Uterus (tissue), 4 donors: ENCODE data around the gene PRR13. TPM values are rescaled to one million over a fixed set of nuclear protein-coding genes. Genes with fewer than 3 reads are reported as not detected.
A peak's percentile ranks its signal among the peaks of the same experiment; 100 is the strongest.

Source experiments
- DNase-seq, 2 donors: peaks; one replicate each; pipeline ENCODE4 v3.0.0-alpha.2; 2019 to 2020
- H3K27ac ChIP-seq, 2 donors: fragments of 200-600 bp; sonication (generic); 1 replicate in 1 of 2; 2 replicates in 1 of 2; pipeline ENCODE4 v1.5.1; 2016 to 2018
- H3K27me3 ChIP-seq, 2 donors: fragments of 200-600 bp; sonication (generic); one replicate each; pipeline ENCODE4 v1.5.1; 2018 to 2019; ENCODE audit warnings: control low read depth in 1 of 2
- H3K36me3 ChIP-seq, 2 donors: fragments of 200-600 bp; sonication (generic); one replicate each; pipeline ENCODE4 v1.5.1; 2019; ENCODE audit warnings: control low read depth in 1 of 2
- H3K4me1 ChIP-seq, 2 donors: fragments of 200-600 bp; sonication (generic); one replicate each; pipeline ENCODE4 v1.5.1; 2018 to 2019; ENCODE audit warnings: control low read depth in 1 of 2
- H3K4me3 ChIP-seq, 2 donors: fragments of 200-600 bp; sonication (generic); 1 replicate in 1 of 2; 2 replicates in 1 of 2; pipeline ENCODE4 v1.5.1; 2018 to 2019; ENCODE audit warnings: mild to moderate bottlenecking in 1 of 2
- H3K9me3 ChIP-seq, 2 donors: fragments of 200-600 bp; sonication (generic); one replicate each; pipeline ENCODE4 v1.5.1; 2019; ENCODE audit warnings: control low read depth in 1 of 2
- CTCF ChIP-seq, 4 experiments: fragments of 200-600 bp in 2 of 4; fragments of 450-650 bp in 2 of 4; sonication (generic) in 2 of 4; IDR thresholded peaks; one replicate each; pipeline ENCODE4 v1.5.1; 2016 to 2019; ENCODE audit warnings: antibody characterized with exemption in 4 of 4, mild to moderate bottlenecking in 2 of 4, moderate library complexity in 1 of 4
- POLR2A ChIP-seq, 2 donors: fragments of 450-650 bp; IDR thresholded peaks; one replicate each; pipeline ENCODE4 v1.6.1; 2016; ENCODE audit warnings: antibody characterized with exemption in 2 of 2, mild to moderate bottlenecking in 1 of 2, moderate library complexity in 1 of 2
- intact Hi-C: fragments of 100-400 bp; cut with DNase I; formaldehyde crosslinking; loops from one replicate; pipeline ENCODE4 v1.15.1; 2023; ENCODE audit warnings: low total_unique reads
- total RNA-seq, 4 donors: library from RNA; depleted of rRNA in 3 of 4; stranded (reverse); fragments of >200 nt in 3 of 4; gene quantifications; one replicate each; pipeline versions ENCODE4 v1.1.0 to v1.2.4, GENCODE V29; 2014 to 2023
- donor health status: DM: yes; HTN: yes; CAD: no.

The PRR13 gene
- total RNA-seq, 4 donors from 2014 or later: 2.6 to 88.2 (median 20.1) TPM

- H3K27ac ChIP-seq: peak overlapping the region; percentile 90 to 92
- intact Hi-C loops: no loop called here
- H3K9me3 ChIP-seq: no peaks in the 10 kb centered on the region
- DNase-seq: peak in 1 of 2 donors; percentile 23
- no peaks in the 10 kb centered on the region for H3K36me3 ChIP-seq
- TF ChIP-seq CTCF (IDR thresholded peaks at IDR 0.05) (no peak), POLR2A (IDR thresholded peaks at IDR 0.05) (no peak)
- H3K4me1 ChIP-seq: peaks cover 0 to 5% of the 10 kb centered on the region in 2 donors
- no peaks in the 10 kb centered on the region for H3K27me3 ChIP-seq
- H3K4me3 ChIP-seq: peak overlapping the region in 1 of 2 donors; percentile 67
These were observed 50.7 kb downstream of the PRR13 start for GRCh38 chr12:53492188-53492587.

- intact Hi-C loops: no loop called here
- H3K27ac ChIP-seq: peak overlapping the region; percentile 90 to 92
- DNase-seq: peak; percentile 93 to 94
- H3K27me3 ChIP-seq: no peaks in the 10 kb centered on the region
- no peaks in the 10 kb centered on the region for H3K9me3 ChIP-seq
- no peaks in the 10 kb centered on the region for H3K36me3 ChIP-seq
- peak overlapping the region; percentile 51 to 67 for H3K4me3 ChIP-seq
- peaks cover 0 to 5% of the 10 kb centered on the region in 2 donors for H3K4me1 ChIP-seq
- TF ChIP-seq CTCF (IDR thresholded peaks at IDR 0.05): no peak
- peak; percentile 64 to 81 for TF ChIP-seq POLR2A (IDR thresholded peaks at IDR 0.05)
These were observed 51.5 kb downstream of the PRR13 start for GRCh38 chr12:53492830-53493609.

- H3K9me3 ChIP-seq: no peaks in the 10 kb centered on the region
- no peaks in the 10 kb centered on the region for H3K36me3 ChIP-seq
- intact Hi-C loops: no loop called here
- peak in 1 of 2 donors; percentile 20 for DNase-seq
- TF ChIP-seq POLR2A (IDR thresholded peaks at IDR 0.05) (no peak), CTCF (IDR thresholded peaks at IDR 0.05) (no peak)
- peak overlapping the region; percentile 90 to 92 for H3K27ac ChIP-seq
- H3K4me3 ChIP-seq: peak overlapping the region; percentile 51 to 67
- peaks cover 0 to 5% of the 10 kb centered on the region in 2 donors for H3K4me1 ChIP-seq
- H3K27me3 ChIP-seq: no peaks in the 10 kb centered on the region
These were observed 52.3 kb downstream of the PRR13 start for GRCh38 chr12:53493610-53494391.

Other genes with a start within 250 kb of the PRR13 start
- gene ITGB7, start 234.5 kb upstream of the PRR13 start, total RNA-seq: 1 to 10 TPM in 3 of 4 donors, not detected in 1; 2.0 to 3.8 (median 2.4) TPM
- gene RARG, start 209.5 kb upstream of the PRR13 start, total RNA-seq: 10 to 100 TPM in 2 of 4 donors, 1 to 10 TPM in 2; 2.6 to 65.6 (median 28.9) TPM
- gene ESPL1, start 173.4 kb upstream of the PRR13 start, total RNA-seq: 1 to 10 TPM in 1 of 4 donors, under 1 TPM in 1, not detected in 2; 0.12 to 4.5 TPM
- 1,000 to 10,000 TPM in 2 of 4 donors, 100 to 1,000 TPM in 2; 347 to 1,573 (median 972) TPM for gene PFDN5, start 146.2 kb upstream of the PRR13 start, total RNA-seq
- gene MYG1, start 142.0 kb upstream of the PRR13 start, total RNA-seq: 10 to 100 TPM; 10.2 to 59.3 (median 33.9) TPM
- gene AAAS, start 120.1 kb upstream of the PRR13 start, total RNA-seq: 10 to 100 TPM; 12.3 to 52.2 (median 46.9) TPM
- gene SP7, start 105.4 kb upstream of the PRR13 start, total RNA-seq: under 1 TPM in 2 of 4 donors, not detected in 2; 0.34 to 0.62 TPM
- gene SP1, start 61.6 kb upstream of the PRR13 start, total RNA-seq: 100 to 1,000 TPM in 2 of 4 donors, 10 to 100 TPM in 2; 58.8 to 127 (median 90.7) TPM
- 10 to 100 TPM in 1 of 4 donors, under 1 TPM in 1, not detected in 2; 0.52 to 12.4 TPM for gene AMHR2, start 17.9 kb upstream of the PRR13 start, total RNA-seq
- 100 to 1,000 TPM; 364 to 929 (median 383) TPM for gene PCBP2, start 10.4 kb downstream of the PRR13 start, total RNA-seq
- 10 to 100 TPM; 13.8 to 65.8 (median 34.7) TPM for gene MAP3K12, start 57.7 kb downstream of the PRR13 start, total RNA-seq
- 10 to 100 TPM in 3 of 4 donors, 1 to 10 TPM in 1; 6.7 to 33.2 (median 19.0) TPM for gene TARBP2, start 59.5 kb downstream of the PRR13 start, total RNA-seq
- not detected for gene NPFF, start 65.8 kb downstream of the PRR13 start, total RNA-seq
- gene ATF7, start 184.6 kb downstream of the PRR13 start, total RNA-seq: 10 to 100 TPM; 10.6 to 47.6 (median 21.3) TPM
- gene ATP5MC2, start 234.3 kb downstream of the PRR13 start, total RNA-seq: 100 to 1,000 TPM in 2 of 4 donors, 10 to 100 TPM in 2; 68.9 to 215 (median 133) TPM